Uterus (tissue), 4 donors: Measurements from ENCODE around the gene MFSD11. TPM values are rescaled to one million over a fixed set of nuclear protein-coding genes. Genes with fewer than 3 reads are reported as not detected.
"Not testable (repeated sequence)": the region's sequence is repeated elsewhere in the genome, so short reads cannot be mapped to it uniquely, and the experiment has no call there.

Experiments used
- DNase-seq, 2 donors: peaks; one replicate each; pipeline ENCODE4 v3.0.0-alpha.2; 2019 to 2020
- H3K27ac ChIP-seq, 2 donors: fragments of 200-600 bp; sonication (generic); 1 replicate in 1 of 2; 2 replicates in 1 of 2; pipeline ENCODE4 v1.5.1; 2016 to 2018
- H3K27me3 ChIP-seq, 2 donors: fragments of 200-600 bp; sonication (generic); one replicate each; pipeline ENCODE4 v1.5.1; 2018 to 2019; ENCODE audit warnings: control low read depth in 1 of 2
- H3K36me3 ChIP-seq, 2 donors: fragments of 200-600 bp; sonication (generic); one replicate each; pipeline ENCODE4 v1.5.1; 2019; ENCODE audit warnings: control low read depth in 1 of 2
- H3K4me1 ChIP-seq, 2 donors: fragments of 200-600 bp; sonication (generic); one replicate each; pipeline ENCODE4 v1.5.1; 2018 to 2019; ENCODE audit warnings: control low read depth in 1 of 2
- H3K4me3 ChIP-seq, 2 donors: fragments of 200-600 bp; sonication (generic); 1 replicate in 1 of 2; 2 replicates in 1 of 2; pipeline ENCODE4 v1.5.1; 2018 to 2019; ENCODE audit warnings: mild to moderate bottlenecking in 1 of 2
- H3K9me3 ChIP-seq, 2 donors: fragments of 200-600 bp; sonication (generic); one replicate each; pipeline ENCODE4 v1.5.1; 2019; ENCODE audit warnings: control low read depth in 1 of 2
- POLR2A ChIP-seq, 2 donors: fragments of 450-650 bp; IDR thresholded peaks; one replicate each; pipeline ENCODE4 v1.6.1; 2016; ENCODE audit warnings: antibody characterized with exemption in 2 of 2, mild to moderate bottlenecking in 1 of 2, moderate library complexity in 1 of 2
- intact Hi-C: fragments of 100-400 bp; cut with DNase I; formaldehyde crosslinking; loops from one replicate; pipeline ENCODE4 v1.15.1; 2023; ENCODE audit warnings: low total_unique reads
- total RNA-seq, 4 donors: library from RNA; depleted of rRNA in 3 of 4; stranded (reverse); fragments of >200 nt in 3 of 4; gene quantifications; one replicate each; pipeline versions ENCODE4 v1.1.0 to v1.2.4, GENCODE V29; 2014 to 2023
- TF ChIP-seq, protein P1 (sequence below), 4 experiments: fragments of 200-600 bp in 2 of 4; fragments of 450-650 bp in 2 of 4; sonication (generic) in 2 of 4; IDR thresholded peaks; one replicate each; pipeline ENCODE4 v1.5.1; 2016 to 2019; ENCODE audit warnings: antibody characterized with exemption in 4 of 4, mild to moderate bottlenecking in 2 of 4, moderate library complexity in 1 of 4
- donor health status: DM: yes; HTN: yes; CAD: no.

The MFSD11 gene
- total RNA-seq, 4 donors from 2014 or later = 32.0 to 69.2 (median 45.2) TPM

GRCh38 chr17:76709077-76709950 lies 28.6 kb upstream of the MFSD11 start:
- H3K27ac ChIP-seq = peak overlapping the region; percentile 85 to 96
- no peaks in the 10 kb centered on the region for H3K36me3 ChIP-seq
- H3K27me3 ChIP-seq = no peaks in the 10 kb centered on the region
- H3K9me3 ChIP-seq = no peaks in the 10 kb centered on the region
- TF ChIP-seq, protein P1, sequence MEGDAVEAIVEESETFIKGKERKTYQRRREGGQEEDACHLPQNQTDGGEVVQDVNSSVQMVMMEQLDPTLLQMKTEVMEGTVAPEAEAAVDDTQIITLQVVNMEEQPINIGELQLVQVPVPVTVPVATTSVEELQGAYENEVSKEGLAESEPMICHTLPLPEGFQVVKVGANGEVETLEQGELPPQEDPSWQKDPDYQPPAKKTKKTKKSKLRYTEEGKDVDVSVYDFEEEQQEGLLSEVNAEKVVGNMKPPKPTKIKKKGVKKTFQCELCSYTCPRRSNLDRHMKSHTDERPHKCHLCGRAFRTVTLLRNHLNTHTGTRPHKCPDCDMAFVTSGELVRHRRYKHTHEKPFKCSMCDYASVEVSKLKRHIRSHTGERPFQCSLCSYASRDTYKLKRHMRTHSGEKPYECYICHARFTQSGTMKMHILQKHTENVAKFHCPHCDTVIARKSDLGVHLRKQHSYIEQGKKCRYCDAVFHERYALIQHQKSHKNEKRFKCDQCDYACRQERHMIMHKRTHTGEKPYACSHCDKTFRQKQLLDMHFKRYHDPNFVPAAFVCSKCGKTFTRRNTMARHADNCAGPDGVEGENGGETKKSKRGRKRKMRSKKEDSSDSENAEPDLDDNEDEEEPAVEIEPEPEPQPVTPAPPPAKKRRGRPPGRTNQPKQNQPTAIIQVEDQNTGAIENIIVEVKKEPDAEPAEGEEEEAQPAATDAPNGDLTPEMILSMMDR (IDR thresholded peaks at IDR 0.05) = no peak
- TF ChIP-seq POLR2A (IDR thresholded peaks at IDR 0.05) = peak; percentile 51 to 64
- H3K4me3 ChIP-seq = peak overlapping the region; percentile 61 to 77
- peaks cover 0 to 10% of the 10 kb centered on the region in 2 donors for H3K4me1 ChIP-seq
- intact Hi-C loops = no loop called here
- peak; percentile 91 to 95 for DNase-seq

GRCh38 chr17:76709951-76710862 lies 27.7 kb upstream of the MFSD11 start:
- peaks cover 0 to 10% of the 10 kb centered on the region in 2 donors for H3K4me1 ChIP-seq

DNA sequence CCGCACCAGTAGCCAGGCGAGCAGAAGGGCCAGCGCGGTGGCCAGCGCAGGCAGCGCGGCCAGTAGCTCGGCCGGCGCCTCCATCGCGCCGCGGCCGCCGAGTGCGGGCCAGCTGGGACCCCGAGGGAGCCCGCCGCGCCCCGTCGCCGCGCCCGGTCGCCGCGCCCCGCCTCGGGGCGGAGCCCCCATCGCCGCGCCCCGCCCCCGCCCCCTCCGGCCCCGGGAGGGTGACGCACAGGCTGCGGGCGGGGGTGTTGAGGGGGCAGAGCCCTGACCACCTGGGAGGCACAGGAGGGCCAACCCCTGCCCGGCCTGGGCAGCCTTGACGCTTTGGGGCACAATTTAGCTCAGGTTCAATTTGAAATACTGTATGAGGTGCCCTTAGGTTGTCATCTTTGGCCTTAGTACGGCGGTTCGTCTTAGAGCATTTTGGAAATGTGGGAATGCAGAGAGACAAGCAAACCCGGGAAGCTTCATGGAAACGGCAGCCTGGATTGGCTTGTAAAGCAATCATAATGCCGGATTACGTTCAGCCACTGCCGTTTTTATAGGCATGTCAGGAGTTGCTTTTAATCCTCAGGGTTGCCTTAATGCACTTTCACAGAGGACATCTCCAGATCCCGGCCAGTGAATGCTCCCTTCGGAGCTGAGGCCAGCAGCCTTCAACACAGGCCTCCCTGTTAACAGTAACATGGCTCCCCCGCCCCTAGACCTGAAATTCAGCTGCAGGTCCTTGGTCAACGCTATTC lies 26.9 kb upstream of the MFSD11 start, which contains the start of gene MXRA7:
Gene MXRA7 (minus strand): TSS at position 103 of the 749 bp plus-strand sequence. CDS start 19 bp downstream, at position 84.
- H3K4me3 ChIP-seq = peak within 1 kb of the TSS; percentile 61 to 77
- no peaks in the 10 kb centered on the region for H3K9me3 ChIP-seq
- no peaks in the 10 kb centered on the region for H3K36me3 ChIP-seq
- H3K4me1 ChIP-seq = peaks cover 0 to 10% of the 10 kb centered on the region in 2 donors
- no peaks in the 10 kb centered on the region for H3K27me3 ChIP-seq
- TF ChIP-seq, protein P1 (IDR thresholded peaks at IDR 0.05) = no peak
- TF ChIP-seq POLR2A (IDR thresholded peaks at IDR 0.05) = no peak
- DNase-seq = peak; percentile 82 to 86
- intact Hi-C loops = loop anchor here (10.0 kb wide), 1 partner anchor 156 kb away; no protein-coding TSS in a partner anchor
- H3K27ac ChIP-seq = peak within 1 kb of the TSS; percentile 85 to 96

More at GRCh38 chr17:76709951-76710862, 27.7 kb upstream of the MFSD11 start:
- peak; percentile 40 to 50 for DNase-seq
- H3K4me3 ChIP-seq = peak overlapping the region; percentile 61 to 77
- not testable (repeated sequence) for H3K27me3 ChIP-seq, H3K36me3 ChIP-seq, H3K9me3 ChIP-seq
- peak overlapping the region; percentile 85 to 96 for H3K27ac ChIP-seq
- intact Hi-C loops = loop anchor here (10.0 kb wide), 1 partner anchor 155 kb away; no protein-coding TSS in a partner anchor
- peak in 1 of 2 donors; percentile 20 for TF ChIP-seq POLR2A (IDR thresholded peaks at IDR 0.05)
- TF ChIP-seq, protein P1 (IDR thresholded peaks at IDR 0.05) = peak in 1 of 4 experiments; percentile 8

DNA sequence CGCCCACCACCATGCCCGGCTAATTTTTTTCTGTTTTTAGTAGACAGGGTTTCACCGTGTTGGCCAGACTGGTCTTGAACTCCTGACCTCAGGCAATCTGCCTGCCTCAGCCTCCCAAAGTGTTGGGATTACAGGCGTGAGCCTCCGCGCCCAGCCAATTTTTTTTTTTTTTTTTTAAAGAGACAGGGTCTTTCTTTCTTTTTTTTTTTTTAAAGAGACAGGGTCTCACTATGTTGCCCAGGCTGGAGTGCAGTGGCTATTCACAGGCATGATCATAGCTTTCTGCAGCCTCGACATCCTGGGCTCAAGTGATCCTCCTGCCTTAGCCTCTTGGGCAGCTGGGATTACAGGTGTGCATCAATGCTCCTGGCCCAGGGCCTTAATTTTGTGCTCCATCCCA lies 25.6 kb upstream of the MFSD11 start:
- H3K27me3 ChIP-seq, H3K9me3 ChIP-seq, DNase-seq, H3K36me3 ChIP-seq, H3K4me3 ChIP-seq: not testable (repeated sequence)
- intact Hi-C loops = loop anchor here (10.0 kb wide), 1 partner anchor 158 kb away; no protein-coding TSS in a partner anchor
- Histone ChIP-seq H3K4me1 (peaks cover 0 to 10% of the 10 kb centered on the region in 2 donors), H3K27ac (peak overlapping the region in 1 of 2 donors; percentile 85)

GRCh38 chr17:76713765-76714164 lies 24.2 kb upstream of the MFSD11 start:
- intact Hi-C loops = loop anchor here (10.0 kb wide), 1 partner anchor 159 kb away; no protein-coding TSS in a partner anchor
- no peak for DNase-seq
- no peaks in the 10 kb centered on the region for H3K27me3 ChIP-seq
- H3K4me1 ChIP-seq = peaks cover 0 to 8% of the 10 kb centered on the region in 2 donors
- no peak overlapping the region for H3K4me3 ChIP-seq
- H3K36me3 ChIP-seq = no peaks in the 10 kb centered on the region
- H3K9me3 ChIP-seq = no peaks in the 10 kb centered on the region
- TF ChIP-seq POLR2A (IDR thresholded peaks at IDR 0.05) = no peak
- TF ChIP-seq, protein P1 (IDR thresholded peaks at IDR 0.05) = no peak
- H3K27ac ChIP-seq = no peak overlapping the region
